Measurements from ENCODE around the gene SKAP2.

Gene SKAP2

GRCh38 chr7:26690135-26690805 is 174.1 kb downstream of the SKAP2 start:
- DNase-seq: no peak

GRCh38 chr7:26688936-26689506 is 175.4 kb downstream of the SKAP2 start:
- no peak for DNase-seq

- no peak for DNase-seq
Measured at GRCh38 chr7:26688388-26688787, 176.0 kb downstream of the SKAP2 start.

- no peak for DNase-seq
Measured at GRCh38 chr7:26687032-26687431, 177.4 kb downstream of the SKAP2 start.

GRCh38 chr7:26686448-26686981 is 177.9 kb downstream of the SKAP2 start:
- DNase-seq: peak; percentile 23

- DNase-seq: no peak
Measured at GRCh38 chr7:26685606-26686005, 178.8 kb downstream of the SKAP2 start.

GRCh38 chr7:26684447-26684846 is 179.9 kb downstream of the SKAP2 start:
- no peak for DNase-seq

GRCh38 chr7:26683277-26683676 is 181.1 kb downstream of the SKAP2 start:
- no peak for DNase-seq

GRCh38 chr7:26681819-26682418 is 182.5 kb downstream of the SKAP2 start:
- DNase-seq: no peak

GRCh38 chr7:26680587-26680986 is 183.8 kb downstream of the SKAP2 start:
- no peak for DNase-seq

GRCh38 chr7:26675143-26675887 is 189.1 kb downstream of the SKAP2 start:
- no peak for DNase-seq

- DNase-seq: no peak
Measured at GRCh38 chr7:26673858-26674257, 190.5 kb downstream of the SKAP2 start.

- no peak for DNase-seq
Measured at GRCh38 chr7:26673271-26673670, 191.1 kb downstream of the SKAP2 start.

- DNase-seq: no peak
Measured at GRCh38 chr7:26670841-26671240, 193.5 kb downstream of the SKAP2 start.

GRCh38 chr7:26670290-26670689 is 194.1 kb downstream of the SKAP2 start:
- DNase-seq: no peak

- DNase-seq: no peak
Measured at GRCh38 chr7:26668821-26669220, 195.6 kb downstream of the SKAP2 start.

GRCh38 chr7:26667514-26668133 is 196.8 kb downstream of the SKAP2 start:
- peak; percentile 89 for DNase-seq

GRCh38 chr7:26664735-26665416 is 199.5 kb downstream of the SKAP2 start:
- no peak for DNase-seq

GRCh38 chr7:26664274-26664673 is 200.1 kb downstream of the SKAP2 start:
- DNase-seq: no peak

GRCh38 chr7:26663874-26664273 is 200.5 kb downstream of the SKAP2 start:
- DNase-seq: no peak

GRCh38 chr7:26662646-26663045 is 201.7 kb downstream of the SKAP2 start:
- no peak for DNase-seq

GRCh38 chr7:26659121-26659520 is 205.3 kb downstream of the SKAP2 start:
- no peak for DNase-seq

Measured in NCI-H2171 (cell line).